ENCODE results near the gene RERE.

Gene RERE

DNA sequence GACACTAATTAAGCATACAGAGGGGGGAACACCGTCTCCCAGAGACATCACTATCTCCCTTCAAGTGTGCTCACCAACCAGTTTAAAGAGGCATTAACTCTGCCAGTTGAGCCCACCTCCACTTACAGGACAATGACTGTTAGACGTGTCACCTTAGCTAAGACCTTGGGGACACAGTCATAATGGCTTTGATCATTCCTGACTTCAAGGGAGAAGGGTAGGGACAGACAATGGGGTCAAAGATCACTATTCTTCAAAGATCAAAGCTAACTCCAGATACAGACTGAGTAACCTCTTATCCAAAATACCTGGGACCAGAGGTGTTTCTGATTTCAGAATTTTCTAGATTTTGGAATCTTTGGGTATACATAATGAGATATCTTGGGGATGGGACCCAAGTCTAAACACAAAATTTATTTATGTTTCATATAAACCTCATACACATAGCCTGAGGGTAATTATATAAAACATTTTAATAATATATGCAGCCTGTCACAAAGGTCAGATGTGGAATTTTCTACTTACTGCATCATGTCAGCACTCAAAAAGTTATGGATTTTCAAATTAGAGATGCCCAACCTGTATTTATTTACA lies 253.4 kb downstream of the RERE start:
- DNase-seq: no peak

DNA sequence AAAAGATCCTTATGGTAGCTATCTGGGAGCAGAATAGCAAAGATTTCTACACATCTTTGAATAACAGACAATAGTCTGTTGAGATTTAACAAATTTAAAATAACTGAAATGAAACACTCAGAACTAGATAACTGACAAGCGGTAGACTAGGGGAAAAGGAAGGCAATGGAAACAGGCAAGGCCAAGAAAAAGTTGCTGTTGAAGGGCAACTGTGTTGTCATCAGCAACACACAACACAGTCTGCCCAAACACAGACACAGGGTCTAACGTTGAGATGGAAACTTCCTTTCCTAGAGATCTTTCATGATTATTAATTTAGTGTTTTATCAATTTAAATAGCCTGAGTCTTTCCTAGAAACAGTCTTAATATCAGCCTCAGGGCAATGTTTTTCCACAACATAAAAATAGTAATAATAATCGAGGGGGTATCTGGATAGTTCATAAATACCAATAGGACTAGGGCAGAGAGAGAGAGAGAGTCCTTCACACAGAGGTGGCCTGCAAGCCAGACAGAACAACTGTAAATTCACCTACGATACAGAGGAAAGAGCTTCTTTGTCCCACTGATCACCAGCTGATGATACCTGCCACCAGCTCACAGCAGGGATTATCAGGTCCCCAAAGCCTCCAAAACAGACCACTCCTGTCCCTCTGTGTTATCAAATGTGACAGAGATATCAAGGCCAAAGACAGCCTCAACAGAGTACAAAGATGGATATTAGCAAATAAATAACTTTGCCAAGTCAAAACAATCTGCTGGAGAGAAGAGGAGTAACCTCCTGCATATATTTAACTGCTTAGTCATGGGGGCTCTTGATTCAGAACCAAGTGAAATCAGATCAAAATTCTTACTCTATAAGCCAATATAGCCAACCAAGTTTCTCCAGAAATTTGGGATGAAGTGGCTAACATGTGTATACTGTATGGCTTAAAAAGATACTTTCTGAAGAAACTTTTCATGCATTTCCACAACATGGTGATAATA lies 254.3 kb downstream of the RERE start:
- DNase-seq: no peak

GRCh38 chr1:8562222-8562621 lies 255.2 kb downstream of the RERE start:
- DNase-seq: no peak

- peak; percentile 23 for DNase-seq
These were observed 256.6 kb downstream of the RERE start for GRCh38 chr1:8560611-8561544.

- no peak for DNase-seq
These were observed 257.4 kb downstream of the RERE start for GRCh38 chr1:8560035-8560434.

DNA sequence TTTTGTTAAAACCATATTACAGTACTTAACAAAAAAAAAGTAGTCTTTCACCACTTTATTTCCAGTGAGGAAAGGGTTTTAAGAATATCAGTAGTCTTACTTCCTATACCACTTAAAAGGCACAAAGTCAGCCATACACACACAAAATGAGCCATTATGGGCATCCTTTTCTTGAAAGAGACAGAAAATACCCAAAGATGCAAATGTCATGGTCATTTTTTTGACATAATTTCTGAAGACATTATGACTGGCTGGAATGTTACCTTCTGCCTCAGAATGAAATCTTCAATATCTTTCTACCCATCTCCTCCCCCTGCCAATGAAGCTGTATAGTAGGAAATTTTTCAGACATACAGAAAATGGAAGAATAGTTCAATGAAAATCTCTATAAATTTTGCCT lies 261.9 kb downstream of the RERE start:
- DNase-seq: no peak

DNA sequence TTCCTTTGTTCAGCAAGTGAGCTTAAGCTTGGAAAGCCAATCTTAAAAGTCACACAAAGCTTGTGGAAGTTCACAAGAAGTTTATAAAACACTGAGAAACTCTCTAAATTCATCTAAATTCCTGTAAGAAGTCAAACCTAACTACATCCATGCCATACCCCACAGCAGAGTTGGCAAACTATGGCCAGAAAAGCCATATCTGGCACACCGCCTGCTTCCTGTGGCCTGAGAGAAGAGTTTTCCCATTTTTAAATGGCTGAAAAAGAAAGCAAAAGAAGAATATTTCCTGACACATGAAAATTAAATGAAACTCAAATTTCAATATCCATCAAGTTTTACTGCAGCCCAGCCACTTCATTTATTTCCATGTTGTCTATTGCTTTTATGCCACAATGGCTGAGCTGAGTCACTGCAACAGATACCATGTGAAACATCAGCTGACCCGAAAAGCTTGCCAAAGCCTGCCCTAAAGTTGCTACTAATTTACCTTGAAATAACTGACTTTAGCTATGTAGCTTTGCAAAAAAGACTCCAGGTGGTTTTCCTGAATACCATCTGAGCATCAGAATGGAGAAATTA lies 262.4 kb downstream of the RERE start:
- DNase-seq: no peak

GRCh38 chr1:8552820-8553397 lies 264.5 kb downstream of the RERE start:
- DNase-seq: no peak

GRCh38 chr1:8551613-8552489 lies 265.6 kb downstream of the RERE start:
- DNase-seq: no peak

GRCh38 chr1:8551057-8551456 lies 266.4 kb downstream of the RERE start:
- DNase-seq: no peak

- DNase-seq: no peak
These were observed 269.6 kb downstream of the RERE start for GRCh38 chr1:8547791-8548190.

DNA sequence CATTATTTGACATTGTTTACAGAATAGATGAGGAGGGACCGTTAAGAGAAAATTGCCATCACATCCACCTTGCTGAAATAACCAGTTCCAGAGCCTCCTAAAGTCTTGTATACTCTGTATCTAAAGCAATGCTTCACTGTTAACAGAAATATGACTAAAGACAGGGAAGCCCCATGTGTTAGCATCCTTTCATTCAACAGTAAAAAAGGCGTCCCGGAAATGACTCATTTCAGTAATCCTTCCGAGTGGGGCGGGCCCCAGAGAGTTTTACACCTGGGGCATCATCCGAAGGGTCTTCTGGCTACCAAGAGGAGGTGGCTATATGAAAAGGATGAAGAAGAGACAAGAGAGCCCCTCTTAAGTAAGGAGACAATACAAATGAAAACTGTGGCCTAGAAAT lies 272.4 kb downstream of the RERE start:
- no peak for DNase-seq

- no peak for DNase-seq
These were observed 272.8 kb downstream of the RERE start for GRCh38 chr1:8544644-8545043.

GRCh38 chr1:8543965-8544364 lies 273.5 kb downstream of the RERE start:
- DNase-seq: no peak

- DNase-seq: no peak
These were observed 275.4 kb downstream of the RERE start for GRCh38 chr1:8541961-8542521.

DNA sequence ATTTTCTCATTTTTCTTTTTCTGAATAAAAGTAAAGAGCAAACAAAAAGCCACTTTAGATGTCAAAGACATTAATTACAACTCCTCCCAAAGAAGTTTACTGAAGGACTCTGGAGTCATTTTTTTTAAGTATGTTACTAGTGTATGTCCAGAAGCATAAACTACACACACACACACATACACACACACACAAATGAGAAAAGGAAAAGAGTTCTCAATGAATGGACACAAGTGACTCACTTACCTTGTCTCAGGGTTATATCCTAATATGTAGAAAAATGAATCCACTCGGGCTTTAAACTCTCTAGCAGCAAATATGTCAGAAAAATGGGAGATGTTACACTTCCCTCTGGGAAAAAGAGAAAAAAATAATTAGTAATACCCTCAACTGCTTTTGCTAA lies 276.5 kb downstream of the RERE start:
- no peak for DNase-seq

DNA sequence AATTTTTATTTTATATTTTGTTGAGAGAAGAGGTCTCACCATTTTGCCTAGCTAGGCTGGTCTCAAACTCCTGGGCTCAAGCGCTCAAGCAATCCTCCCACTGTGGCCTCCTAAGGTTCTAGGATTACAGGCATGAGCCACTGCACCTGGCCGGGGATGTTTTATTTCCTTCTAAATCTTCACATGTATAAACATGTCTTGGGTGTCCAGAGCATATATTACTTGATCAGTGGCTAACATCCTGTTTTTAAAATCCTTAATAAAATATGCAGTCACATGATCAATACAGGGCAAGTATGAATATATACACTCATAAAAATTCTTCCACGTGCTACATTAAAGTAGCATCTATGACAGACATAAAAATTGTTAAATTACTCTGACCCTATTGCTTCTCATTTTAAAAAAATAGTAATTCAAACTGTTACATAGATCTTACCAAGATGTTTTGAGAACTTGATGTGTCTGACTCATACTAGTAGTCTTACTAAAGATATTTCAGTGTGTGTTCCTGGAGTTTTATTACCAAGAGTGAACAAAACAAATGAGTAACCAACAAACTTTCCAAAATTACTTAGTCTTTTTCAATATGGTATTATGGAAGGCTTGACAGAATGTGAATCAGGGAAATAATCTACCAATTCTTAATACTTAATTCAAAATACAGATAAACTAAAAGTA lies 277.0 kb downstream of the RERE start:
- DNase-seq: no peak

DNA sequence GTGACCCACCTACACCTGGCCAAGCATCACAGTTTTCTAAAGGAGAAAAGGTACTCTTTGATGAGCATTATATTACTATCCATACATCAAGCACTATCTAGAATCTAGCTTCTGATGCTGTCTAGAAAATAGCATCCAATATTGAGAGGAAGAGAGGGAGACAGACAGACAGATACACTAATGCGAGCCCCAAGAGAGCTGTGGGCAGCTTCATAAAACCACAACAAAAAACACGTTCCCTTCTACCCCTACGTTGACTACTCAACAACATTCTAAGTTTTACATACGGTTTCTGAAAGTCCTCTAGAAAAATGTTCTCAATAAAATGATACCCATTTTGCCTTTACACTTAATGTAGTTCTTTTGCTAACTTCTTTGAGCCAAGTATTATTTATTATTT lies 277.8 kb downstream of the RERE start:
- DNase-seq: no peak

DNA sequence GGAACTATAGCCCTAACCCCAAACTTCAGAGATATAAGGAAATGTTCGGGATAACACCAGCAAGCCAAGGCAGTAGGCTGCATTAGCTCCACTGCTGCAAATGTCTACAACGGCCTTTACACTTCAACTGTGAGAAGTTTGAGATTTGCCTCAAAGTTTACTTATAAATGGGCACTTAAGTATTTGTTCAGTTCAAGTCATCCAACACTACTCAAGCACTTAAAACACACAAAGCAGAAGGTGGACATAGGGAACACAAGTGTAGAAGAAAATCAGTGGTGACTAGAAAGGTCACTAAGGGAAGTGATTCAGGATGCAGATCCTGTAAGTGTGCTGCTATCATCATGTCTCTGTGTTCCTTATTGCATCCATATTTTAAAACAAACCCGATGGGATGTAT lies 278.9 kb downstream of the RERE start:
- no peak for DNase-seq

DNA sequence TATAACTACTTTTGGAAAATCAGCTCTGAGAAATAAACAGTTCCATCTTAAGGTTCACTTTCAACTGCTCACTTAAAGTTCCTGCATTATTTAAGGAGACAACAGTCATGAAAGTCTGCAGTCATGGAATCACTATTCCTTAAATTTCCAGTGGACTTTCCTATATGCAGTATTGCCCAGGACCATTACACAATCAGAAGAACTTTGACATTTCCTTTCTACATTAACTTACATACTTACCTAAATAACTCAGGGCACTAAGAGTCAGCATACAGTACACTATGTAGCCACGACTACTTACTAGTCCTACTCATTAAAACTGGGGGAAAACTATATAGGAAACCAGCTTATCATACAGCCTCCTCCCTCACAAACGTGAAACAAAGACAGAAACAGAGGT lies 279.4 kb downstream of the RERE start:
- DNase-seq: no peak

Measured in effector CD4-positive, alpha-beta T cell (primary cell).